RPMI7951 (cell line): ENCODE measurements around the gene CBX3. TPM values are rescaled to one million over a fixed set of nuclear protein-coding genes. Genes with fewer than 3 reads are reported as not detected.
"Not testable (repeated sequence)": the region's sequence is repeated elsewhere in the genome, so short reads cannot be mapped to it uniquely, and the experiment has no call there.

Source experiments
- DNase-seq: peaks from one replicate; pipeline ENCODE4 v3.0.0-alpha.2; 2012; ENCODE audit warnings: low read depth
- total RNA-seq: library from RNA; depleted of rRNA; stranded (reverse); fragments of >200 nt; shearing (Covaris generic); gene quantifications from 2 replicates; pipeline ENCODE4 v1.2.3, GENCODE V29; 2014; rRNA removed

The CBX3 gene
- total RNA-seq, 1 experiment from 2014 or later: 427 TPM

DNA sequence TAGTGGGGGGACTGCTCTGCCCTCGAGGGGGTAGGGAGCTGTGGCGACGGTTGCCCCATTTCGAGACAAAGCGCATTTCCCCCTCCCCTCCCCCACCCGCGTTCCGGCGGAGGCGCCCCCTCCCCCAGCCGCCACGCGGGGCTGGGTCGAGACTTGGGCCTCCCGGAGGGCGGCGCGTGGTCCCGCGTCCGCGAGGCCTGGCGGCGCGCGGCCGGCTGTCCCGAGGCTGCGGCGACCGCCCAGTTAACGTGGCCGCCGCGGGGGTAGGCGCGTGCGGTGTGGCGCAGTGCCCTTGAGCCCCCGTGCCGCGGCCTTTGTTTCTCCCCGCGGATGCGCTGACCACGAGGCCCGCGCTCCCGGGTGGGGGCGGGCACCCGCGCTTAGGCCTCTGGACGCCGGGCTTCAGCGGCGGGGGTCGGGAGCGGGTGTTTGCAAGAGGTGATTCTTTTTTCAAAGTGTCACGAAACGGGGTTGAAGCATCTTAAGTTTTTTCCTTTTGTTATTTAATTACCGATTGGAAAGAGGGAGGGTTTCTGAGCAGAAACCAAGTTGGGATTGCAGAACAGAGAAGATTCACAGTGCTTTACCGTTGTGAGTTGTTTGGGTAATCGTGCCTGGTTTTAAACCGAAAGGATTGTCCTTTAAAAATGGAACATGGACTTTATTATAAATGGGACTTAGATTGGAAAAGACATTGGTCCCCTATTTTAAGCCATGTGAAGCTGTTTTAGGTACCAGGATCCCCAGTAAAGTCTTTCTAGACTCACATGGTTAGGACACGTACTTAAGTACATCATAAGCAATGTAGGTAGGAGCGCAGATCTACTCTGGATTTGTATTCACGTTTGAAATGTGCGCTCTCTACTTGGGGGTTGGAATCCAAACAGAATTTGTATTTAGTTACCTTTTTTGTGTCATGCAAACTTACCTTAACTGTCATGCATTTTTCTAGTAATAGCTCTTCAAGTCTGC, 760 bp downstream of the CBX3 start:
- DNase-seq: no peak

DNA sequence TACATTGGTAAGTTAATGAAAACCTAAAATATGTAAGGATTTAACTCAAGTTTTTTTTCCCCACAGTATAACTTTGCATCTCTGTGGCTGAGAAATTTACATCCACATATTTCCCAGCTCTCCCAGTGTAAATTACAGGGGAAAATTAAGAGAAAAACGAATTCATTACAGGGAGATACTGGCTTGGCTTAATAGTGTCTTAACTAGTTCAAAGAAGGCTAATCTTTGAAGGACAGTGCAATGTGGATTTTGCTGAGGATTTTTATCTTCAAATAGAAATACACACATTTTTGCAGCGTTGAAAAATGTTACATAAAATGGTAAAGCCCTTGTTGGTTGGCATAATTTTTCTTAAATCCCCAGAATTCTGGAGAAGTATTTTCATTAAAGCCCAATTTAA, 1.5 kb downstream of the CBX3 start:
- no peak for DNase-seq

- DNase-seq: no peak
Observed at GRCh38 chr7:26208040-26208439, 6.5 kb downstream of the CBX3 start.

DNA sequence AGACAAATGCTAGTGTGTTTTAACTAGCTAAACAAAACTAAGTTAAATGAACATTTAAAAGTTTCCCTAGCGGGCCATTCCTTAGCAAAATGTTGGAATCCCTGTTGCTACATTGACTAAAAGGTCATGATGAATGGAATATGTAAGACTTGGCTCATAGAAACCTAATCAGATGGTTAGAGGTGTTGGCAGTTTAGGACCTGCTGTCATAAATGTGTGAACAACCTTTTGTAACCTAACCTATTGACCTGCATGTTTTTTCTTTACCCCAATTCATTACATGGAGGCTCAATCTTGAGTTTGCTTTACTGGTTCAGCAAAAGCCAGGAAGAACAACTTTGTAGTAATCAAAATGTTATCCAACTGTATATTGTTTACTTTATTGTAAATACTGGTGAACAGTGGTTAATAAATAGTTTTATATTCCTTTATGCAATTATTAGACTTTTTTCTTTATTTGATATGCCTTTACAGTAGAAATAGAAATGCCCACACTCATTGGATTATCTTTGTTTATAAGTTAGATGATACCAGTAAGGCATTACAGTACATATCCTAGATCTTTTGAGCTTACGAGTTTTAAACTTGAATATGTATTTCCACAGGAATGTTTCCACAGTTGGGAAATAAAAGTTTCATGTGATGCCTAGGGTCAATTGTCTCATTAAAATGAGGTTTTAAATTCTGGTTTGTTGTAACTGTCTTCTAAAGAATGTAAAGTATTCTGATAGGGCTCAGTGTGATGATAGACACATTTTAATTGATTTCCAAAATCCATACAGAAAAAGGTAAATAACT, 11.6 kb downstream of the CBX3 start:
- no peak for DNase-seq

DNA sequence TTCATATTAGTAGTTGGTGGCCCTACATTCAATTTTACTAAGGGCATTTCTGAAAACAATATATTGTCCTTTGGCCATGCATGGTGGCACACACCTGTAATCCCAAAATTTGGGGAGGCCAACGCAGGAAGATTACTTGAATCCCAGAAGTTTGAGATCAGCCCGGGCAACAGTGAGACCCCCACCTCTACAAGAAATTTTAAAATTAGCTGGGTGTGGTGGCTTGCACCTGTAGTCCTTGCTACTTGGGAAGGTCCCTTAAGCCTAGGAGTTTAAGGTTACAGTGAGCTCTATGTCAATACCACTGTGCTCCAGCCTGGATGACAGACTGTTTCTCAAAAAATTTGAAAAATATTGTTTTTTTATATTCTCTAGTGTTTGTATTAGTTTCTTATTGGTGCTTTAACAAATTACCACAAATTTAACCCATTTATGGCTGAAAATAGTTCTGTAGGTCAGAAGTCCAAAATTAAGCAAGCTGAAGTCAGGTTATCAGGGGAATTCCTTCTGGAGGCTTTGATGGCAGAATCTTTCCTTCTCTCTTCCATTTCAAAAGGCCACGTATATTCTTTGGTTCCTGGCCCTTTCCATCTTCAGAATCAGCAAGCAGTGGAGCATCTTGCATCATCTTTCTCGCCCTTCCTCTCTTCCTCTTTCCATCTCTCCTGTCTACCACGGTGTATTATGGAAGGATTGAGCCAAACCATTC, 12.4 kb downstream of the CBX3 start:
- no peak for DNase-seq

GRCh38 chr7:26216049-26216448, 14.5 kb downstream of the CBX3 start:
- DNase-seq: no peak

DNA sequence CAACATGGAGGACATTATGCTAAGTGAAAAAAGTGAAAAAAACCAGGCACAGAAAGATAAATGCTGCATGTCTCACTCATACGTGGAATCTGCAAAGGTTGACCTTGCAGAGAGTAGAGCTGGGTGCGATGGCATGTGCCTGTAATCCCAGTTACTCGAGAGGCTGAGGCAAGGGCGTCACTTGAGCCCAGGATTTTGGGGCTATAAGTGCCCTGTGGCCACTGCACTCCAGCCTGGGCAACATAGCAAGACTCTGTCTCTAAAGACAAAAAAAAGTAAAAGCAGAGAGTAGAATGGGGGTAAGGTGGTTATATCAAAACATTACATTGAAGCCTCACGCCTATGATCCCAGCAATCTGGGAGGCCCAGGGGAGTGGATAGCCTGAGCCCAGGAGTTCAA, 22.8 kb downstream of the CBX3 start:
- no peak for DNase-seq

GRCh38 chr7:26227987-26228386, 26.4 kb downstream of the CBX3 start:
- DNase-seq: no peak

- no peak for DNase-seq
Observed at GRCh38 chr7:26233902-26234511, 32.5 kb downstream of the CBX3 start.

DNA sequence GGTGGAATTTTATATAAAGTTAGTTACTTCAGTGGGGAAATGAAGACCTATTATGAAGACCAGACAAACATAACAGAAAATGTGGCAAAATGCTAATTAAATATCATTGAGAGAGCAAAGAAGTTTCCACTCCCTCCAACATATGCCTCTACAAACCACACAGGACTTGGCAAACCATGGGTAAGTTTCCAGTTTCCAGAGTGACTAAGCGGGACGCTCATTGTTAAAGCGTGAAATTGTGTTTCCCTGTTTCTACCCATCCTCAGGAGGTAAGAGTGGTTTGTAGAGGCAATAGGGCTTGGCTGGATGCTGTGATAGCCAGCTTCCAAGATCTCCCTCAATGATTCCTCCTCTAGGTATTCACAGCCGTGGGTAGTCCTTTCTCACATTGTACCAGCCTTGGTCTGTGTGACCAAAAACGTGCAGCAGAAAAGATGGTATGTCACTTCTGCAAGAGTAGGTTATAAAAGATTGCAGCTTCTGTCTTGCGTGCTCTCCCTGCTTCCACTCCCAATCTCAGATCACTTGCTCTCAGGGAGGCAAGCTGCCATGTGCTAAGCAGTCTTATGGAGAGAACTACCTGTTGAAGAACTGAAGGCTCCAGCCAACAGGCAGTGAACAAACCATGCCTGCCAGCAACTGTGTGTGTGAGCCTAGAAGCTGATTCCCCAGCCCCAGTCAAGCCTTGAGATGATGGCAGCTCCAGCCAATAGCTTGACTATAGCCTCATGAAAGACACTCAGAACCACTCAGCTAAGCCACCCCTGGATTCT, 35.7 kb downstream of the CBX3 start:
- peak; percentile 71 for DNase-seq

- DNase-seq: no peak
Observed at GRCh38 chr7:26238032-26238431, 36.5 kb downstream of the CBX3 start.

DNA sequence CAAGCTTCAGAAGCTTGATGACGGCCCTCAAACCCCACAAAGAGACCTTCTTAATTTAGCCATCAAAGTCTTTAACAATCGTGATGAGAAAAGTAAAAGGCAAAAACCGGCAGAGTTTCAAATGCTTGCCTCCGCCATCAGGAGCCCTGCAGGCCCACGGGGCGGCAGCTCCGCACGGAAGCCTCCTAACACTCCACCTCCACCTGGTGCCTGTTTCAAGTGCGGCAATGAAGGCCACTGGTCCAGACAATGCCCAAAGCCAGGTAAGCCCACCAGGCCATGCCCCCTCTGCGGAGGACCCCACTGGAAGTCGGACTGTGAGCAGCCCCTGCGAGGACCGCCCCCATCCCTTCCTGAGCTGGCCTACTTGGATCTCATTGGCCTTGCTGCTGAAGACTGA, 43.6 kb downstream of the CBX3 start:
- DNase-seq: no peak

- DNase-seq: no peak
Observed at GRCh38 chr7:26250239-26250638, 48.7 kb downstream of the CBX3 start.

DNA sequence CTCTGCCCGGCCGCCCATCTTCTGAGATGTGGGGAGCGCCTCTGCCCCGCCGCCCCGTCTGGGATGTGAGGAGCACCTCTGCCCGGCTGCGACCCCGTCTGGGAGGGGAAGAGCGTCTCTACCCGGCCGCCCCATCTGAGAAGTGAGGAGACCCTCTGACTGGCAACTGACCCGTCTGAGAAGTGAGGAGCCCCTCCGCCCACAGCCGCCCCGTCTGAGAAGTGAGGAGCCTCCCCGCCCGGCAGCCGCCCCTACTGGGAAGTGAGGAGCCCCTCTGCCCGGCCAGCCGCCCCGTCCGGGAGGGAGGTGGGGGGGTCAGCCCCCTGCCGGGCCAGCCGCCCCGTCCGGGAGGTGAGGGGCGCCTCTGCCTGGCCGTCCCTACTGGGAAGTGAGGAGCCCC, 60.3 kb downstream of the CBX3 start:
- not testable (repeated sequence) for DNase-seq

Other genes starting within 250 kb of the CBX3 start
- gene NFE2L3, start 49.5 kb upstream of the CBX3 start, total RNA-seq: 53.7 and 60.3 TPM in 2 replicates
- gene HNRNPA2B1, start 999 bp upstream of the CBX3 start, total RNA-seq: 253 and 254 TPM in 2 replicates
- gene SNX10, start 90.1 kb downstream of the CBX3 start, total RNA-seq: 19.9 and 31.1 TPM in 2 replicates